Heart right ventricle (tissue), 16 donors: ENCODE results near the gene DBN1. TPM values are rescaled to one million over a fixed set of nuclear protein-coding genes. Genes with fewer than 3 reads are reported as not detected.

Experiments used
- ATAC-seq, 8 donors: fragments of 200-7000 bp; cut with Tn5 transposase; one replicate each; pipeline ENCODE4 v1.9.1; 2020; ENCODE audit warnings: mild to moderate bottlenecking in 8 of 8, moderate library complexity in 8 of 8, moderate number of reproducible peaks in 1 of 8
- DNase-seq, 2 donors: peaks; one replicate each; pipeline ENCODE4 v3.0.0-alpha.2; 2020
- H3K27ac ChIP-seq, 10 donors: fragments of 200-600 bp; sonication (generic) in 2 of 10; one replicate each; pipeline versions ENCODE4 v1.5.0 to v1.8.0; 2020 to 2022; ENCODE audit warnings: mild to moderate bottlenecking in 3 of 10
- H3K27me3 ChIP-seq, 7 donors: fragments of 200-600 bp; one replicate each; pipeline ENCODE4 v1.8.0; 2021 to 2022; ENCODE audit warnings: mild to moderate bottlenecking in 2 of 7
- H3K36me3 ChIP-seq, 9 donors: fragments of 200-600 bp; sonication (generic) in 1 of 9; one replicate each; pipeline versions ENCODE4 v1.5.0 to v1.8.0; 2020 to 2022; ENCODE audit warnings: mild to moderate bottlenecking in 2 of 9
- H3K4me1 ChIP-seq, 9 donors: fragments of 200-600 bp; sonication (generic) in 1 of 9; one replicate each; pipeline versions ENCODE4 v1.5.0 to v1.8.0; 2020 to 2022; ENCODE audit warnings: mild to moderate bottlenecking in 4 of 9
- H3K4me3 ChIP-seq, 10 donors: fragments of 200-600 bp; sonication (generic) in 2 of 10; one replicate each; pipeline versions ENCODE4 v1.5.0 to v1.8.0; 2020 to 2022; ENCODE audit warnings: mild to moderate bottlenecking in 7 of 10, moderate library complexity in 2 of 10
- H3K9me3 ChIP-seq, 11 donors: fragments of 200-600 bp in 10 of 11; sonication (generic) in 2 of 11; one replicate each; pipeline versions ENCODE4 v1.5.0 to v1.8.0; 2013 to 2022; ENCODE audit warnings: mild to moderate bottlenecking in 2 of 11, control low read depth in 1 of 11, moderate library complexity in 1 of 11
- CTCF ChIP-seq, 9 donors: fragments of 200-600 bp; sonication (generic) in 2 of 9; IDR thresholded peaks; one replicate each; pipeline versions ENCODE4 v1.5.0 to v1.8.0; 2021 to 2022; ENCODE audit warnings: antibody characterized with exemption in 9 of 9, mild to moderate bottlenecking in 5 of 9, moderate library complexity in 1 of 9
- WGBS, 2 donors: extraction: QIAGEN DNeasy Blood & Tissue Kit; methylation state at CpG; one replicate each; pipeline ENCODE4 v1.1.7; 2013; ENCODE audit warnings: inconsistent platforms in 1 of 2; 5-methylcytosine and 5-hydroxymethylcytosine counted together
- intact Hi-C, 10 donors: fragments of 100-400 bp; cut with DNase I; formaldehyde crosslinking; loops; one replicate each; pipeline versions ENCODE4 v1.11.1 to v1.14.2; 2022
- polyA plus RNA-seq, 2 donors: library from polyadenylated mRNA; stranded (reverse); fragments of 200-250 nt; gene quantifications; one replicate each; pipeline ENCODE4 v1.2.3, GENCODE V29; 2013
- total RNA-seq, 10 donors: library from RNA; stranded (reverse); fragmentation: NEBNext Ultra II Directional in 3 of 10; extraction: Animal tissue kit (Norgen Biotek cat#: 25700) in 3 of 10; gene quantifications; one replicate each; pipeline versions ENCODE4 v1.2.1 to v1.2.4, GENCODE V29; 2021 to 2023
- donor health status: Arrhythmogenic right ventricular cardiomyopathy.
- donor health status: ischemic (EF 13 %, LVEDD 7.1; RV severe dilation, severe dysfunction).
- donor health status: healthy with polysubstance abuse.
- donor health status: DM: no; HTN: yes; CAD: no.
- donor health status: DM: no; HTN: no; CAD: no.
- donor health status: ischemic (EF 25% LVEDD 6.9; RV normal size, moderate dysfunction).
- donor health status: ischemic (EF 25% LVEDD 5.7; RV mildly dilated, moderate dysfunction).
- donor health status: healthy.
- donor health status: DM: yes; HTN: yes; CAD: no.
- donor health status: Ischemic cardiomyopathy.
- donor health status: ischemic (EF 35%, LVEDD 5.7; RV mildly dilated, moderate dysfunction).
- donor health status: nonischemic (EF 11% LVEDD 7.7; RV severe dilation, severe dysfunction).
- donor health status: DM: yes; HTN: yes; CAD: no.
- donor health status: PGD.
- donor health status: ischemic (EF 29% LVEDD 5.4; RV normal size, mild dysfunction).
- donor health status: nonischemic (EF 23%, LVEDD 6.1; RV moderate dilation, normal function).

DBN1 gene
- total and polyA plus RNA-seq, 12 donors: 13.1 to 52.9 (median 19.4) TPM

- Histone ChIP-seq H3K27ac (no peak within 1 kb of the TSS), H3K9me3 (no peaks in the 10 kb centered on the region), H3K4me1 (peaks cover 3 to 33% (median 7%) of the 10 kb centered on the region in 9 donors), H3K36me3 (no peaks in the 10 kb centered on the region), H3K27me3 (peaks cover 0 to 43% (median 9%) of the 10 kb centered on the region in 7 donors), H3K4me3 (no peak within 1 kb of the TSS)
- intact Hi-C loops: loop anchor here in 2 of 10 donors (5.0 kb wide), 1 partner anchor 43 kb away; no protein-coding TSS in a partner anchor
- no peak for TF ChIP-seq CTCF (IDR thresholded peaks at IDR 0.05)
- DNase-seq: no peak
- 89% methylated on average over 9 of the region's 9 CpGs for WGBS, 2 donors
- ATAC-seq: no peak
Measured at GRCh38 chr5:177409043-177409801, 64.2 kb downstream of the DBN1 start, which contains the start of gene F12. Gene F12 (minus strand): TSS chr5:177409564. CDS start chr5:177409527, 37 bp downstream.

Other genes with a start within 250 kb of the DBN1 start
- 10 to 100 TPM; 14.7 to 22.1 (median 19.3) TPM for gene RAB24, start 169.9 kb downstream of the DBN1 start, total RNA-seq
- 10 to 100 TPM; 31.7 to 39.4 TPM for gene RAB24, start 169.9 kb downstream of the DBN1 start, polyA plus RNA-seq
- gene PRELID1, start 169.8 kb downstream of the DBN1 start, total RNA-seq: 10 to 100 TPM; 32.3 to 69.8 (median 36.2) TPM
- gene PRELID1, start 169.8 kb downstream of the DBN1 start, polyA plus RNA-seq: 100 to 1,000 TPM in 1 of 2 donors, 10 to 100 TPM in 1; 53.9 to 166 TPM
- gene MXD3, start 161.7 kb downstream of the DBN1 start, total RNA-seq: 1 to 10 TPM; 1.2 to 6.4 (median 2.4) TPM
- 1 to 10 TPM; 2.3 to 7.1 TPM for gene MXD3, start 161.7 kb downstream of the DBN1 start, polyA plus RNA-seq
- gene LMAN2, start 122.0 kb downstream of the DBN1 start, total RNA-seq: 100 to 1,000 TPM in 1 of 10 donors, 10 to 100 TPM in 9; 46.3 to 111 (median 56.3) TPM
- gene LMAN2, start 122.0 kb downstream of the DBN1 start, polyA plus RNA-seq: 100 to 1,000 TPM in 1 of 2 donors, 10 to 100 TPM in 1; 47.4 to 215 TPM
- gene RGS14, start 115.7 kb downstream of the DBN1 start, total RNA-seq: 1 to 10 TPM; 2.2 to 9.6 (median 4.5) TPM
- gene RGS14, start 115.7 kb downstream of the DBN1 start, polyA plus RNA-seq: 1 to 10 TPM; 2.6 to 3.9 TPM
- gene SLC34A1, start 89.2 kb downstream of the DBN1 start, total RNA-seq: under 1 TPM in 1 of 10 donors, not detected in 9; 0.12 TPM
- not detected for gene SLC34A1, start 89.2 kb downstream of the DBN1 start, polyA plus RNA-seq
- not detected for gene PFN3, start 73.0 kb downstream of the DBN1 start, total RNA-seq
- not detected for gene PFN3, start 73.0 kb downstream of the DBN1 start, polyA plus RNA-seq
- under 1 TPM in 1 of 10 donors, not detected in 9; 0.25 TPM for gene F12, start 64.1 kb downstream of the DBN1 start, total RNA-seq
- under 1 TPM; 0.28 to 0.37 TPM for gene F12, start 64.1 kb downstream of the DBN1 start, polyA plus RNA-seq
- 10 to 100 TPM; 11.8 to 21.2 (median 15.2) TPM for gene GRK6, start 47.0 kb downstream of the DBN1 start, total RNA-seq
- gene GRK6, start 47.0 kb downstream of the DBN1 start, polyA plus RNA-seq: 10 to 100 TPM in 1 of 2 donors, 1 to 10 TPM in 1; 6.7 to 22.9 TPM
- 1 to 10 TPM in 9 of 10 donors, under 1 TPM in 1; 0.97 to 2.9 (median 1.9) TPM for gene PRR7, start 26.8 kb downstream of the DBN1 start, total RNA-seq
- gene PRR7, start 26.8 kb downstream of the DBN1 start, polyA plus RNA-seq: 1 to 10 TPM; 1.8 to 2.7 TPM
- gene PDLIM7, start 24.0 kb upstream of the DBN1 start, total RNA-seq: 10 to 100 TPM; 32.5 to 70.6 (median 51.0) TPM
- 100 to 1,000 TPM; 129 to 131 TPM for gene PDLIM7, start 24.0 kb upstream of the DBN1 start, polyA plus RNA-seq
- gene DOK3, start 36.2 kb upstream of the DBN1 start, total RNA-seq: 10 to 100 TPM in 1 of 10 donors, 1 to 10 TPM in 7, under 1 TPM in 2; 0.74 to 11.4 (median 1.9) TPM
- gene DOK3, start 36.2 kb upstream of the DBN1 start, polyA plus RNA-seq: 1 to 10 TPM; 2.4 to 4.0 TPM
- 10 to 100 TPM; 19.7 to 53.2 (median 27.2) TPM for gene DDX41, start 43.3 kb upstream of the DBN1 start, total RNA-seq
- gene DDX41, start 43.3 kb upstream of the DBN1 start, polyA plus RNA-seq: 10 to 100 TPM; 45.2 to 55.7 TPM
- gene FAM193B, start 80.9 kb upstream of the DBN1 start, total RNA-seq: 10 to 100 TPM; 14.1 to 34.4 (median 20.1) TPM
- gene FAM193B, start 80.9 kb upstream of the DBN1 start, polyA plus RNA-seq: 100 to 1,000 TPM in 1 of 2 donors, 10 to 100 TPM in 1; 28.0 to 201 TPM
- 100 to 1,000 TPM in 2 of 10 donors, 10 to 100 TPM in 8; 58.1 to 140 (median 69.5) TPM for gene TMED9, start 118.6 kb upstream of the DBN1 start, total RNA-seq
- gene TMED9, start 118.6 kb upstream of the DBN1 start, polyA plus RNA-seq: 100 to 1,000 TPM in 1 of 2 donors, 10 to 100 TPM in 1; 48.3 to 310 TPM
- gene B4GALT7, start 126.5 kb upstream of the DBN1 start, total RNA-seq: 10 to 100 TPM in 9 of 10 donors, 1 to 10 TPM in 1; 9.8 to 17.4 (median 15.0) TPM
- gene B4GALT7, start 126.5 kb upstream of the DBN1 start, polyA plus RNA-seq: 10 to 100 TPM; 20.4 to 29.7 TPM